Lower leg skin (tissue), 3 donors: ENCODE measurements around the gene PACS1.

ENCODE experiments used
- CTCF ChIP-seq, 3 donors: fragments of 450-650 bp; IDR thresholded peaks; one replicate each; pipeline ENCODE4 v1.5.1; 2016; ENCODE audit warnings: antibody characterized with exemption in 3 of 3, mild to moderate bottlenecking in 3 of 3, moderate library complexity in 2 of 3
- POLR2A ChIP-seq, 2 donors: fragments of 450-650 bp; IDR thresholded peaks; one replicate each; pipeline ENCODE4 v1.6.1; 2016 to 2017; ENCODE audit warnings: antibody characterized with exemption in 2 of 2, mild to moderate bottlenecking in 1 of 2, moderate library complexity in 1 of 2

DNA sequence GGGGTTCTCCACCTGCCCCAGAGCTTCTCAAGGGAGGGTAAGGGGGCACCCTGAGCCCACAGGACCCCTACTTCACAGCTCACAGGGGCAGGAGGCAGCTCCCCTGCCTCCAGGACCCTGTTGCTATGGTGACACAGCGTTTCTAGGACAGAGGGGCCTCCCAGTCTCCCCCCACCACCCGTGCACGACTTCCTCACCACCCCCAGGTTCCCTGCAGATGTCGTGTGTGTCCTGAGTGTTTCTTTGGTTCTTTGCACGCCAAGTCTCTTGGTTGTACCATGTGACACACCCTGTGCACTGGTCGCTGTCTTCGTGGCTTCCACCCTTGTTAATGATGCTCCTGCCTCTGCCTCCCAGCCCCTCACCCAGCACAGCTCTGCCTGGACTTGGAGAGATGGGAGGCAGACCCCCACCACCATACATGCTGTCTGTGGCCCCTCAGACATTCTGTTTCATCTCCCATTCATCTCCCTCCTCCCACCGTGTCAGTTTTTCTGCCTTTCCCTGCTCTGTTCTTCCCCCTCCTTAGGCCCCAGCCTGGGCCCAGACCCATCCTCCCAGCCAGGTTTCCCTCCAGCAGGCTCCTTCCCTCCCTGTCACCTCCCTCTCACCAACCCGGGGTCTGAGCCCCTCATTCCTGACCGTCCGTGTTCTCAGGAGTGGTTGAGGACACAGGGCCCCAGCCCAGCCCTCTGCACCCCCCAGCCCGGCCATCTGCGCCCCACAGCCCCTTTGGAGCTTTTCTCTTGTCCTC lies 173.9 kb downstream of the PACS1 start:
- TF ChIP-seq CTCF (IDR thresholded peaks at IDR 0.05) (no peak), POLR2A (IDR thresholded peaks at IDR 0.05) (no peak)
